HepG2 (cell line): ENCODE data around the gene RAB3C. TPM values are rescaled to one million over a fixed set of nuclear protein-coding genes. Genes with fewer than 3 reads are reported as not detected.

Experiments used
- ATAC-seq: fragments of 200-7000 bp; cut with Tn5 transposase; 3 replicates; pipeline ENCODE4 v1.9.1; 2020; ENCODE audit warnings: mild to moderate bottlenecking, moderate library complexity
- BruUV-seq: library from RNA; stranded (reverse); fragments of 400-500 nt; replicated peaks from 2 replicates; lab custom pipeline; 2021; lab: Mats Ljungman, UMichigan
- CTCF ChIA-PET: fragments of 300-600 bp; formaldehyde crosslinking; extraction: SDS; loops from one replicate; lab custom pipeline; 2021; ENCODE audit warnings: low total read pairs, inconsistent platforms, low intra/inter-chr PET ratio; lab: Yijun Ruan, JAX
- POLR2A ChIA-PET: fragments of 350-600 bp; sonication (Branson Sonifier 250); formaldehyde crosslinking; loops from one replicate; lab custom pipeline; 2020; ENCODE audit warnings: antibody characterized with exemption, inconsistent platforms; lab: Yijun Ruan, JAX
- DNase-seq: peaks from one replicate; pipeline ENCODE4 v3.0.0-alpha.2; 2015; ENCODE audit warnings: low spot score
- FAIRE-seq: peaks from 3 replicates; lab custom pipeline; 2011; peaks lifted over from hg19 to GRCh38; lab: Jason Lieb, UNC
- H2AFZ ChIP-seq: one replicate; pipeline ENCODE4 v1.6.1; 2011; ENCODE audit warnings: low read length, inconsistent platforms
- H3K27ac ChIP-seq: fragments of 300-600 bp; 3 replicates; pipeline ENCODE4 v1.8.0; 2011; ENCODE audit warnings: mixed run types, mild to moderate bottlenecking, mixed read lengths, low read length, inconsistent platforms; ENCODE audit not compliant: insufficient read depth; ENCODE audit errors: extremely low read length
- H3K27me3 ChIP-seq, 2 experiments: fragments of 200-600 bp in 1 of 2; 2 replicates in 1 of 2; 3 replicates in 1 of 2; pipeline versions ENCODE4 v1.6.0 to v1.8.0; 2011; ENCODE audit warnings: low read length in 2 of 2, mild to moderate bottlenecking in 2 of 2, moderate library complexity in 2 of 2, inconsistent platforms in 1 of 2; ENCODE audit not compliant: insufficient read depth in 2 of 2, control insufficient read depth in 1 of 2
- H3K36me3 ChIP-seq, 2 experiments: fragments of 200-600 bp in 1 of 2; replicated peaks in 1 of 2; 2 replicates in 1 of 2; 3 replicates in 1 of 2; pipeline versions ENCODE4 v1.5.1 to v1.8.0; 2011; ENCODE audit warnings: low read length in 2 of 2, inconsistent platforms in 1 of 2; ENCODE audit not compliant: insufficient read depth in 2 of 2, control insufficient read depth in 1 of 2
- H3K4me1 ChIP-seq: 2 replicates; pipeline ENCODE4 v1.5.1; 2012; ENCODE audit warnings: low read length, inconsistent platforms; ENCODE audit not compliant: insufficient read depth
- H3K4me2 ChIP-seq: 2 replicates; pipeline ENCODE4 v1.6.0; 2011; ENCODE audit warnings: low read depth, low read length, inconsistent platforms
- H3K4me3 ChIP-seq, 3 experiments: fragments of 200-600 bp in 1 of 3; sonication (generic), shearing (Covaris generic) in 1 of 3; replicated peaks in 1 of 3; 2 replicates each; pipeline ENCODE4 v1.5.1; 2011 to 2016; ENCODE audit warnings: low read length in 3 of 3, inconsistent platforms in 2 of 3, low read depth in 2 of 3, mild to moderate bottlenecking in 2 of 3, control low read depth in 1 of 3, mixed read lengths in 1 of 3; ENCODE audit not compliant: insufficient read depth in 1 of 3
- H3K79me2 ChIP-seq: one replicate; pipeline ENCODE4 v1.6.1; 2011; ENCODE audit warnings: low read length, inconsistent platforms; ENCODE audit not compliant: insufficient read depth
- H3K9ac ChIP-seq: 2 replicates; pipeline ENCODE4 v1.6.0; 2011; ENCODE audit warnings: mild to moderate bottlenecking, low read depth, low read length, inconsistent platforms; ENCODE audit not compliant: insufficient read depth
- H3K9me3 ChIP-seq: 2 replicates; pipeline ENCODE4 v1.5.1; 2012; ENCODE audit warnings: mild to moderate bottlenecking, low read length
- H4K20me1 ChIP-seq: 2 replicates; pipeline ENCODE4 v1.6.0; 2011; ENCODE audit warnings: inconsistent platforms, mild to moderate bottlenecking, low read length, moderate library complexity; ENCODE audit not compliant: insufficient read depth
- EZH2 ChIP-seq: conservative IDR thresholded peaks from 2 replicates; pipeline ENCODE4 v1.6.1; 2012; ENCODE audit warnings: mild to moderate bottlenecking, low read depth, low read length, moderate library complexity
- GPBP1L1 ChIP-seq: sonication (generic); formaldehyde crosslinking; IDR thresholded peaks from 2 replicates; pipeline ENCODE4 v1.5.0; 2020; ENCODE audit warnings: mild to moderate bottlenecking, missing genetic modification reagents
- IKZF5 ChIP-seq: IDR thresholded peaks from 2 replicates; pipeline ENCODE4 v1.6.1; 2018; ENCODE audit warnings: missing genetic modification reagents, mild to moderate bottlenecking, missing compliant biosample characterization
- NFE2L2 ChIP-seq: fragments of 150-350 bp; IDR thresholded peaks from 2 replicates; pipeline ENCODE4 v1.6.1; 2014; ENCODE audit warnings: low read length
- SALL2 ChIP-seq: sonication (generic); formaldehyde crosslinking; IDR thresholded peaks from 2 replicates; pipeline ENCODE4 v1.8.1; 2023; ENCODE audit warnings: mild to moderate bottlenecking, missing genetic modification reagents, inconsistent platforms
- ZBTB21 ChIP-seq: sonication (generic); formaldehyde crosslinking; IDR thresholded peaks from 2 replicates; pipeline ENCODE4 v1.4.0; 2020; ENCODE audit warnings: missing genetic modification reagents
- ZIK1 ChIP-seq: sonication (generic); formaldehyde crosslinking; IDR thresholded peaks from 2 replicates; pipeline ENCODE4 v1.5.0; 2020; ENCODE audit warnings: mild to moderate bottlenecking, low read depth, missing genetic modification reagents, borderline replicate concordance
- ZNF674 ChIP-seq: sonication (generic); formaldehyde crosslinking; IDR thresholded peaks from 2 replicates; pipeline ENCODE4 v1.5.0; 2020; ENCODE audit warnings: low read depth, mild to moderate bottlenecking, missing genetic modification reagents
- WGBS: methylation state at CpG from one replicate; pipeline ENCODE4 v1.1.6; 2017; ENCODE audit warnings: low lambda C conversion rate; 5-methylcytosine and 5-hydroxymethylcytosine counted together
- in situ Hi-C: cut with HindIII; loops from 2 replicates; pipeline ENCODE4 v1.10.0; 2017; ENCODE audit warnings: low pct_unique_long_range_greater_than_20kb; ENCODE audit not compliant: extremely low pct_ligation_motif_present
- intact Hi-C: fragments of 100-400 bp; cut with micrococcal nuclease; formaldehyde crosslinking; loops from one replicate; pipeline ENCODE4 v1.10.0; 2022; ENCODE audit not compliant: unreplicated experiment
- polyA plus RNA-seq, 8 experiments: library from polyadenylated mRNA; depleted of rRNA in 3 of 8; stranded (reverse) in 7 of 8; unstranded in 1 of 8; fragments of >200 nt; fragmentation: Illumina TruSeq in 4 of 8; extraction: Trizol in 4 of 8; gene quantifications; 2 replicates each; pipeline versions ENCODE4 v1.2.1 to v1.2.3, GENCODE V29; 2011 to 2016; ENCODE audit warnings: low read depth in 4 of 8, missing spikeins in 1 of 8, mixed read lengths in 1 of 8; ENCODE audit not compliant: insufficient read depth in 1 of 8
- total RNA-seq, 5 experiments: library from RNA; depleted of rRNA; stranded (reverse); fragments of >200 nt; fragmentation: Illumina TruSeq; extraction: Trizol; gene quantifications; 2 replicates each; pipeline ENCODE4 v1.2.3, GENCODE V29; 2016; ENCODE audit warnings: low read depth in 1 of 5
- TF ChIP-seq, protein P1 (sequence below): sonication (generic); formaldehyde crosslinking; IDR thresholded peaks from 2 replicates; pipeline ENCODE4 v1.4.0; 2020; ENCODE audit warnings: mild to moderate bottlenecking, missing genetic modification reagents

The RAB3C gene
- total and polyA plus RNA-seq, 2 of the 13 experiments (the other 11 are each of a cell fraction or from before 2014, with no cell fraction given): not detected

DNA sequence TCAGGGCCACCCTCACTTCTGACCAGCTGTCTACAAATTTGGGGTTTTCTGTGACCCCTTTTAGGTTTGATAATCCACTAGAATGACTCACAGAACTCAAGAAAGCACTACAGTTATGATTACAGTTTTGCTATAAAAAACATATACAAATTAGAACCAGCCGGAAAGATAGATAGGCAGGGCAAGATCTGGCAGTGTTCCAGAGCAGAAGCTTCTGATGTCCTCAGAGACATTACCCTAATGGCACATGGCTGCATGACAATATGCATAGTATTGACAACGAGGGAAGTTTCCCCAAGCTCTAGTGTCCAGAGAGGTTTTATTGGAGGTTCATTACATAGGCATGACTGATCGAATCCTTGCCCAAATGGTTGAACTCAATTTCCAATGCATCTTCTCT, 158.1 kb downstream of the RAB3C start:
- Histone ChIP-seq H2AFZ (no peak overlapping the region), H3K4me3 (no peak overlapping the region), H3K36me3 (no peaks in the 10 kb centered on the region), H3K4me2 (no peak overlapping the region), H3K79me2 (no peaks in the 10 kb centered on the region), H3K9me3 (no peaks in the 10 kb centered on the region), H4K20me1 (no peaks in the 10 kb centered on the region), H3K9ac (no peak overlapping the region), H3K27ac (no peak overlapping the region), H3K27me3 (no peaks in the 10 kb centered on the region), H3K4me1 (peaks cover 26% of the 10 kb centered on the region)
- POLR2A ChIA-PET: no interaction called here
- WGBS: 66% methylated on average over 3 of the region's 3 CpGs
- intact Hi-C loops: no loop called here
- ATAC-seq: no peak
- in situ Hi-C loops: no loop called here
- TF ChIP-seq IKZF5 (no peak), EZH2 (no peak), ZIK1 (CRISPR knock-in tag) (no peak), ZNF674 (CRISPR knock-in tag) (no peak), GPBP1L1 (CRISPR knock-in tag) (no peak), ZBTB21 (CRISPR knock-in tag) (no peak), NFE2L2 (no peak), SALL2 (no peak)
- TF ChIP-seq, protein P1, sequence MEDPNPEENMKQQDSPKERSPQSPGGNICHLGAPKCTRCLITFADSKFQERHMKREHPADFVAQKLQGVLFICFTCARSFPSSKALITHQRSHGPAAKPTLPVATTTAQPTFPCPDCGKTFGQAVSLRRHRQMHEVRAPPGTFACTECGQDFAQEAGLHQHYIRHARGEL (CRISPR knock-in tag): no peak
- FAIRE-seq: no peak
- CTCF ChIA-PET: no interaction called here
- BruUV-seq: no TSS peak
- no peak for DNase-seq
